Epithelial cell of esophagus (primary cell): ENCODE data around the gene LACRT.

Source experiments
- DNase-seq: peaks from one replicate; pipeline ENCODE4 v3.0.0; 2010; ENCODE audit warnings: low read depth
- H3K4me3 ChIP-seq: 2 replicates; pipeline ENCODE4 v1.5.1; 2011; ENCODE audit warnings: mild to moderate bottlenecking, low read length, control low read depth
- TF ChIP-seq, protein P1 (sequence below): IDR thresholded peaks from 2 replicates; pipeline ENCODE4 v1.5.1; 2011; ENCODE audit warnings: low read depth, mild to moderate bottlenecking, low read length, control low read depth, inconsistent platforms; ENCODE audit not compliant: insufficient read depth; ENCODE audit errors: missing control alignments

Gene LACRT

DNA sequence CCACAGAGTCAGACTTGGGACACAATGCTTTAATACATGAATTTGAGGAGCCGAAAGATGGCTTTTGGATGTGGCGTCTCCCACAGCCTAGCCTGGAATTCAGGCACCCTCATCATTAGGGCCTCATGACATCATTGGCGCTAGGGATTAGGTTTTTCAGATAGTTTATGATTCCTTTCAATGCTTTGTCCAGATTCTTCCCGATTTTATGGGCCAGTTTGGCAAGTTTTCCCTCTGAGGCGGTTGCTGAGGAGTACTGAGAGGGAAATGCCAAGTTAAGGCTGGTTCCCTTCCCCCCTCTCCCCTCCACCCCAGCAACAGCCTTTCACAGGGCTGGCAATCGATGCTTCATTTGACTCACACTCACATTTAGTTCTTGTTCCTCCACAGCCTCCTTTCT is 26.5 kb downstream of the LACRT start:
- TF ChIP-seq, protein P1, sequence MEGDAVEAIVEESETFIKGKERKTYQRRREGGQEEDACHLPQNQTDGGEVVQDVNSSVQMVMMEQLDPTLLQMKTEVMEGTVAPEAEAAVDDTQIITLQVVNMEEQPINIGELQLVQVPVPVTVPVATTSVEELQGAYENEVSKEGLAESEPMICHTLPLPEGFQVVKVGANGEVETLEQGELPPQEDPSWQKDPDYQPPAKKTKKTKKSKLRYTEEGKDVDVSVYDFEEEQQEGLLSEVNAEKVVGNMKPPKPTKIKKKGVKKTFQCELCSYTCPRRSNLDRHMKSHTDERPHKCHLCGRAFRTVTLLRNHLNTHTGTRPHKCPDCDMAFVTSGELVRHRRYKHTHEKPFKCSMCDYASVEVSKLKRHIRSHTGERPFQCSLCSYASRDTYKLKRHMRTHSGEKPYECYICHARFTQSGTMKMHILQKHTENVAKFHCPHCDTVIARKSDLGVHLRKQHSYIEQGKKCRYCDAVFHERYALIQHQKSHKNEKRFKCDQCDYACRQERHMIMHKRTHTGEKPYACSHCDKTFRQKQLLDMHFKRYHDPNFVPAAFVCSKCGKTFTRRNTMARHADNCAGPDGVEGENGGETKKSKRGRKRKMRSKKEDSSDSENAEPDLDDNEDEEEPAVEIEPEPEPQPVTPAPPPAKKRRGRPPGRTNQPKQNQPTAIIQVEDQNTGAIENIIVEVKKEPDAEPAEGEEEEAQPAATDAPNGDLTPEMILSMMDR: no peak
- DNase-seq: no peak
- H3K4me3 ChIP-seq: no peak overlapping the region

GRCh38 chr12:54606556-54606955 is 28.1 kb downstream of the LACRT start:
- no peak for DNase-seq
- H3K4me3 ChIP-seq: no peak overlapping the region
- TF ChIP-seq, protein P1: no peak

GRCh38 chr12:54605138-54605970 is 29.3 kb downstream of the LACRT start:
- peak; percentile 41 for DNase-seq
- TF ChIP-seq, protein P1: no peak
- no peak overlapping the region for H3K4me3 ChIP-seq

GRCh38 chr12:54604436-54604835 is 30.3 kb downstream of the LACRT start:
- DNase-seq: no peak
- TF ChIP-seq, protein P1: no peak
- H3K4me3 ChIP-seq: no peak overlapping the region

GRCh38 chr12:54603872-54604271 is 30.8 kb downstream of the LACRT start:
- no peak overlapping the region for H3K4me3 ChIP-seq
- no peak for DNase-seq
- TF ChIP-seq, protein P1: no peak

DNA sequence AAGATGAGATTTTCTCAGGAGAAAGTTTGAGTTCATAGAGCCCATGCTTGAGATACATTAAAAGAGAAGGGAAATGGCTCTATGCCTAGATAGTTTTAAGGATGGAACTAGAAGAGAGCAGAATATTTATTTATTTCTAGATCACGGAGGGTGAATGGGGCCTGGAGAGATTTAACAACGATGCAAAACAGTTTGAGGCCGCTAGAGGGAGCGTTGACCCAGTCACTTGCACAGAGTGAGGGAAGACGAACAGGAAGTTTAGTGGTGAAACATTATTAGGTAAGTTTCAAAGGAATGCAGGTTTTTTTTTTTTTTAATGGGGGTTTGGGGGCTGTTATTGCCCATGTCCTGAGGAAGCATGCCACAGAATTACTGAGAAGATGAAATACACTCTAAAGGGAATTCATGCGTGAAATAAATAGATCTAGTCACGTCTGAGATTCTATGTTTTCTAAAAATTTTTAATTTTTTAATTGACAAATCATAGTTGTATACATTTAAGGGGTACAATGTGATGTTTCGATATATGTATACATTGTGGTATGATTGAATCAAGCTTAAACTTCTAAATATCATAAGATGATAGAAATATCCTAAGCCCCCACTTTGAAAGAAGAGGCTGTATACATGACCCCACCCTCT is 31.4 kb downstream of the LACRT start:
- H3K4me3 ChIP-seq: no peak overlapping the region
- TF ChIP-seq, protein P1: peak; percentile 90
- DNase-seq: peak; percentile 81
